Testis (tissue), 3 donors: Measurements from ENCODE around the gene DIS3L2. TPM values are rescaled to one million over a fixed set of nuclear protein-coding genes. Genes with fewer than 3 reads are reported as not detected.

Source experiments
- DNase-seq: peaks from one replicate; pipeline ENCODE4 v3.0.0-alpha.2; 2019
- H3K27ac ChIP-seq, 2 donors: fragments of 200-600 bp; sonication (generic); one replicate each; pipeline ENCODE4 v1.5.1; 2019
- H3K27me3 ChIP-seq: fragments of 200-600 bp; sonication (generic); one replicate; pipeline ENCODE4 v1.5.1; 2019
- H3K36me3 ChIP-seq: fragments of 200-600 bp; sonication (generic); one replicate; pipeline ENCODE4 v1.5.1; 2017; ENCODE audit warnings: low read depth; ENCODE audit errors: missing control alignments
- H3K4me1 ChIP-seq: fragments of 200-600 bp; sonication (generic); one replicate; pipeline ENCODE4 v1.5.1; 2019
- H3K4me3 ChIP-seq, 2 donors: fragments of 200-600 bp; sonication (generic); one replicate each; pipeline ENCODE4 v1.5.1; 2017 to 2019
- H3K9me3 ChIP-seq: fragments of 200-600 bp; sonication (generic); one replicate; pipeline ENCODE4 v1.5.1; 2017
- POLR2A ChIP-seq: fragments of 450-650 bp; IDR thresholded peaks from one replicate; pipeline ENCODE4 v1.6.1; 2017; ENCODE audit warnings: antibody characterized with exemption, mild to moderate bottlenecking, moderate library complexity
- WGBS, 2 donors: methylation state at CpG; one replicate each; pipeline ENCODE4 v1.1.5; 2018; 5-methylcytosine and 5-hydroxymethylcytosine counted together
- intact Hi-C: fragments of 100-400 bp; cut with DNase I; formaldehyde crosslinking; loops from one replicate; pipeline ENCODE4 v1.15.1; 2023; ENCODE audit warnings: low total_unique reads
- polyA plus RNA-seq: library from polyadenylated mRNA; stranded (reverse); fragments of 350-450 nt; fragmentation: Illumina TruSeq; extraction: RNeasy Lipid Tissue Mini Kit (QIAGEN cat#74804); gene quantifications from one replicate; pipeline ENCODE4 v1.2.3, GENCODE V29; 2014; ENCODE audit warnings: low read depth, low replicate concordance; ENCODE audit not compliant: insufficient read depth
- total RNA-seq, 2 donors: library from RNA; depleted of rRNA; stranded (reverse); fragments of >200 nt; gene quantifications; one replicate each; pipeline ENCODE4 v1.2.3, GENCODE V29; 2016
- TF ChIP-seq, protein P1 (sequence below), 3 experiments: fragments of 450-650 bp in 2 of 3; fragments of 200-600 bp in 1 of 3; sonication (generic) in 1 of 3; IDR thresholded peaks; one replicate each; pipeline ENCODE4 v1.5.1; 2016 to 2019; ENCODE audit warnings: antibody characterized with exemption in 3 of 3, mild to moderate bottlenecking in 2 of 3, moderate library complexity in 1 of 3

The DIS3L2 gene
- total and polyA plus RNA-seq, 3 donors from 2014 or later: 32.5 to 80.7 (median 70.4) TPM

GRCh38 chr2:232293191-232293590 is 331.7 kb downstream of the DIS3L2 start:
- no peak for DNase-seq
- Histone ChIP-seq H3K27ac (no peak overlapping the region), H3K4me3 (no peak overlapping the region), H3K9me3 (no peaks in the 10 kb centered on the region), H3K27me3 (no peaks in the 10 kb centered on the region), H3K4me1 (peaks cover 38% of the 10 kb centered on the region), H3K36me3 (no peaks in the 10 kb centered on the region)
- 91 to 92% methylated on average over 6 of the region's 6 CpGs for WGBS, 2 donors
- intact Hi-C loops: no loop called here
- TF ChIP-seq, protein P1, sequence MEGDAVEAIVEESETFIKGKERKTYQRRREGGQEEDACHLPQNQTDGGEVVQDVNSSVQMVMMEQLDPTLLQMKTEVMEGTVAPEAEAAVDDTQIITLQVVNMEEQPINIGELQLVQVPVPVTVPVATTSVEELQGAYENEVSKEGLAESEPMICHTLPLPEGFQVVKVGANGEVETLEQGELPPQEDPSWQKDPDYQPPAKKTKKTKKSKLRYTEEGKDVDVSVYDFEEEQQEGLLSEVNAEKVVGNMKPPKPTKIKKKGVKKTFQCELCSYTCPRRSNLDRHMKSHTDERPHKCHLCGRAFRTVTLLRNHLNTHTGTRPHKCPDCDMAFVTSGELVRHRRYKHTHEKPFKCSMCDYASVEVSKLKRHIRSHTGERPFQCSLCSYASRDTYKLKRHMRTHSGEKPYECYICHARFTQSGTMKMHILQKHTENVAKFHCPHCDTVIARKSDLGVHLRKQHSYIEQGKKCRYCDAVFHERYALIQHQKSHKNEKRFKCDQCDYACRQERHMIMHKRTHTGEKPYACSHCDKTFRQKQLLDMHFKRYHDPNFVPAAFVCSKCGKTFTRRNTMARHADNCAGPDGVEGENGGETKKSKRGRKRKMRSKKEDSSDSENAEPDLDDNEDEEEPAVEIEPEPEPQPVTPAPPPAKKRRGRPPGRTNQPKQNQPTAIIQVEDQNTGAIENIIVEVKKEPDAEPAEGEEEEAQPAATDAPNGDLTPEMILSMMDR (IDR thresholded peaks at IDR 0.05): no peak
- no peak for TF ChIP-seq POLR2A

- H3K4me1 ChIP-seq: peaks cover 19% of the 10 kb centered on the region
- WGBS, 2 donors: 100% methylated on average over 1 of the region's 1 CpG
- TF ChIP-seq, protein P1 (IDR thresholded peaks at IDR 0.05): no peak
- TF ChIP-seq POLR2A: no peak
- H3K27me3 ChIP-seq: no peaks in the 10 kb centered on the region
- intact Hi-C loops: no loop called here
- DNase-seq: no peak
- no peaks in the 10 kb centered on the region for H3K9me3 ChIP-seq
- H3K36me3 ChIP-seq: no peaks in the 10 kb centered on the region
- H3K4me3 ChIP-seq: no peak overlapping the region
- no peak overlapping the region for H3K27ac ChIP-seq
These were observed 334.5 kb downstream of the DIS3L2 start for GRCh38 chr2:232295971-232296370.

GRCh38 chr2:232296776-232297525 is 335.4 kb downstream of the DIS3L2 start:
- Histone ChIP-seq H3K4me1 (peaks cover 10% of the 10 kb centered on the region), H3K9me3 (no peaks in the 10 kb centered on the region), H3K27me3 (no peaks in the 10 kb centered on the region), H3K36me3 (no peaks in the 10 kb centered on the region), H3K27ac (no peak overlapping the region), H3K4me3 (no peak overlapping the region)
- no peak for TF ChIP-seq POLR2A
- TF ChIP-seq, protein P1 (IDR thresholded peaks at IDR 0.05): no peak
- intact Hi-C loops: no loop called here
- DNase-seq: no peak
- 93 to 94% methylated on average over 3 of the region's 3 CpGs for WGBS, 2 donors

DNA sequence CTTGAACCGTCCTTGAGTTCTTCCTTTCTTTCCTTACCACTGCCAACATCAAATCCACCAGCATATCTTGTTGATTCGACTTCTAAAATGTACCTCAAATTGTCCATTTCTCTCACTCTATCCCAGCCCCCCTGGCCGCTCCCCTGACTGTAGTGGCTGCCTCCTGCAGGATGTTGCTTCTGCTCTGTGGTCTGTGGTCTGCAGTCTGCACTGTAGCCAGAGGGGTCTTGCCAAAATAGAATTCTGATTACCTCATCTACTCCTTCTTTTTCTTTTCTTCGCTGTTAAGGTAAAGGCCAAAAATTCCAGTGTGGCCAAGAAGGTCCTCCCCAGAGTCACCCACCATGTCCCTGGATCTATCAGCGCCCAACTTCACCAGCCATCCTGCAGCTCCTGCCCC is 337.6 kb downstream of the DIS3L2 start:
- 90 to 96% methylated on average over 5 of the region's 5 CpGs for WGBS, 2 donors
- Histone ChIP-seq H3K27ac (no peak overlapping the region), H3K9me3 (no peaks in the 10 kb centered on the region), H3K27me3 (no peaks in the 10 kb centered on the region), H3K4me1 (no peaks in the 10 kb centered on the region), H3K4me3 (no peak overlapping the region), H3K36me3 (no peaks in the 10 kb centered on the region)
- no peak for DNase-seq
- intact Hi-C loops: no loop called here
- TF ChIP-seq POLR2A: no peak
- TF ChIP-seq, protein P1 (IDR thresholded peaks at IDR 0.05): no peak
